NB4 (cell line): ENCODE measurements around the gene ACOX3.

ENCODE experiments used
- DNase-seq: peaks from one replicate; pipeline ENCODE4 v3.0.0; 2010; ENCODE audit warnings: low read depth
- H3K4me3 ChIP-seq: one replicate; pipeline ENCODE4 v1.5.1; 2011; ENCODE audit warnings: mild to moderate bottlenecking, low read depth, low read length, moderate library complexity
- MYC ChIP-seq: IDR thresholded peaks from 2 replicates; pipeline ENCODE4 v1.6.1; 2011; ENCODE audit warnings: low read depth, low read length
- POLR2A ChIP-seq: IDR thresholded peaks from 2 replicates; pipeline ENCODE4 v1.6.1; 2011; ENCODE audit warnings: mild to moderate bottlenecking; ENCODE audit not compliant: insufficient read length; ENCODE audit errors: extremely low read depth
- TF ChIP-seq, protein P1 (sequence below): IDR thresholded peaks from 2 replicates; pipeline ENCODE4 v1.6.1; 2011; ENCODE audit warnings: low read depth, low read length
- TF ChIP-seq, protein P2 (sequence below): IDR thresholded peaks from one replicate; pipeline ENCODE4 v1.5.1; 2012; ENCODE audit warnings: low read depth, low read length

The ACOX3 gene

DNA sequence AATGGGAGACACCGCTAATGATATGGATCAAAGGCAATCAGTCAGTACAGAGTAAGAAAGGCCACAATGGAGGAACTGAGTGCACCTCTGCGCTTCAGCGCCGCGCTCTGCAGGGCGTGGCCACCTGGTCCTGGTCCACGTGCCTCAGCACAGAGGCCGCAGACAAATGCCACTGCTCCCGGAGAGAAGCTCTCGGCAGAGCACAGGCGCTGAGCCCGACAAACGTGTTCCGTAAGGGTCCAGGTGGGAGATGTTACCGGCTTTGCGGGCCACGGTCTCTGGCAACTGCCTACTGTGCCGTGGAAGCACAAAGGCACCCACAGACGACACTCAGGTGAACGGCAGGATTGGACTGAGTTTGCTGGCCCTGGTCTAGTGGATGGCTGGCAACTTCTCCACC is 68.9 kb downstream of the ACOX3 start:
- no peak for DNase-seq
- TF ChIP-seq MYC (no peak), POLR2A (no peak)
- TF ChIP-seq, protein P1, sequence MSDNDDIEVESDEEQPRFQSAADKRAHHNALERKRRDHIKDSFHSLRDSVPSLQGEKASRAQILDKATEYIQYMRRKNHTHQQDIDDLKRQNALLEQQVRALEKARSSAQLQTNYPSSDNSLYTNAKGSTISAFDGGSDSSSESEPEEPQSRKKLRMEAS, result no peak
- TF ChIP-seq, protein P2, sequence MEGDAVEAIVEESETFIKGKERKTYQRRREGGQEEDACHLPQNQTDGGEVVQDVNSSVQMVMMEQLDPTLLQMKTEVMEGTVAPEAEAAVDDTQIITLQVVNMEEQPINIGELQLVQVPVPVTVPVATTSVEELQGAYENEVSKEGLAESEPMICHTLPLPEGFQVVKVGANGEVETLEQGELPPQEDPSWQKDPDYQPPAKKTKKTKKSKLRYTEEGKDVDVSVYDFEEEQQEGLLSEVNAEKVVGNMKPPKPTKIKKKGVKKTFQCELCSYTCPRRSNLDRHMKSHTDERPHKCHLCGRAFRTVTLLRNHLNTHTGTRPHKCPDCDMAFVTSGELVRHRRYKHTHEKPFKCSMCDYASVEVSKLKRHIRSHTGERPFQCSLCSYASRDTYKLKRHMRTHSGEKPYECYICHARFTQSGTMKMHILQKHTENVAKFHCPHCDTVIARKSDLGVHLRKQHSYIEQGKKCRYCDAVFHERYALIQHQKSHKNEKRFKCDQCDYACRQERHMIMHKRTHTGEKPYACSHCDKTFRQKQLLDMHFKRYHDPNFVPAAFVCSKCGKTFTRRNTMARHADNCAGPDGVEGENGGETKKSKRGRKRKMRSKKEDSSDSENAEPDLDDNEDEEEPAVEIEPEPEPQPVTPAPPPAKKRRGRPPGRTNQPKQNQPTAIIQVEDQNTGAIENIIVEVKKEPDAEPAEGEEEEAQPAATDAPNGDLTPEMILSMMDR, result no peak

DNA sequence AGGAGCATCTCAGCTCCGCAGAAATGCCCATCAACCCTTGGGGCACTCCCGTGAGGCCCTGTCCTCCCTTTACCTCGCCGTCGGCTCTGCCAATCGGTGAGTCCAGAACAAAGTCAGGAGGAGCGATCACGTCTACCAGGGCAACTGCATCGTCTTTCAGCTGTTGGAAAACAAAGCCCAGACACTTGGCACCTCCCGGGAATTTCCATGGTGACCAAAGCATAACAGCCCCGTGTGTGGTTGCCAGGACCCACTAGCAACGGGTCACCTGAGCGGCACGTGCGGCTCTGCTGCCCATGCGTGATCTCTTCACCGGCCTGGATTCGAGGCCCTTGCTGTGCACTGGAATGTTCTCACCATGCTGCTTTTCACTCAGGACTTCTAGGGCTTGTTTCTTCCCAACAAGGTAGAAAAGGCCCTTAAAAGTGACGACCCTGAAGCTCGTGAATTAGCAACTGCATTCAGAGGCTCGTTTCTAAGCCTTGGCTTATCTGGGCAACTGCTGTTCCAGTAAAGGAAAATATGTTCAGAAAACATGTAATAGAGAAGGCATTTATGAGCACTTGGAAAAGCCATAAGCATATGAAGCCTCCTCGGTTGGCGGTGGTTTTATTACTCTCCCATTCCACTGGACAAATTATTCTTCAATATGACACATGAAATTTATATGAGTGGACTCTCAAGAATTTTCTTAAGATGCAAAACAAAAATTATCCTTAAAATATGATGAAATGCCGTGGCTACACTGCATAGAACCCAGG is 69.5 kb downstream of the ACOX3 start:
- DNase-seq, result no peak
- no peak overlapping the region for H3K4me3 ChIP-seq
- no peak for TF ChIP-seq MYC
- TF ChIP-seq, protein P1, result no peak
- TF ChIP-seq, protein P2, result no peak
- no peak for TF ChIP-seq POLR2A

More for the DNA sequence above, 68.9 kb downstream of the ACOX3 start:
- H3K4me3 ChIP-seq, result no peak overlapping the region

DNA sequence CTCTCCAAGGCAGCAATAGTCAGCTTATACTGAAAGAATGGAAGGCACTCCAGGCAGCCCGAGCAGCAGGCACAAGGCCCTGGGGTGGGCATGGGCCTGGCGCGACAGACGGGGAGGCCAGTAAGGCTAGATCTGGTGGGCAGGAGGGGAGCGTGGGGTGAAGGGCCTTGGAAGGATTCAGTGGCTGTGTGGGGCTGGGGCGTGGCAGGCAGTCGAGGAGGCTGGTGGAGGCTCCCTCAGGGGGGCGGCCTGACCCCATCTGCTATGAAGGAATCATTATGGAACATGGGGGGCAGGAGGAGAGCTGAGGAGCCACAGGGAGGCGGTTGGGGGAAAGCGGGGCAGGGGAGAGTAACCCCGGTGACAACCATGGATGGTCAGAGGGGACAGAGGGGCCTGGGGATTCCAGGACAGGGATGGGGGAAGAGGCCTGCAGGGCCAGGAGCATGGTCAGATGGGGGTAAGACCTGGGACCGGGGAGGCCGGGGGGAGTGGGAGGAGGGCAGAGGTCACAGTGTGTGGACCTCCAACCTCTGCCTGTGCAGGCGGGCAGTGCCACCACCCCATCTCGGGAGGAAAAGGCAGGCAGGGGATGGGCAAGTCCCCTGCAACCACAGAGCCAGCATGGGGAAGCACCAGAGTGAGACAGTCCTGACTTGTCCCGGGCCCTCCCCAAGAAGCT is 70.3 kb downstream of the ACOX3 start:
- TF ChIP-seq POLR2A, result no peak
- TF ChIP-seq, protein P1, result no peak
- no peak for TF ChIP-seq MYC
- TF ChIP-seq, protein P2, result no peak
- DNase-seq, result no peak
- H3K4me3 ChIP-seq, result no peak overlapping the region

DNA sequence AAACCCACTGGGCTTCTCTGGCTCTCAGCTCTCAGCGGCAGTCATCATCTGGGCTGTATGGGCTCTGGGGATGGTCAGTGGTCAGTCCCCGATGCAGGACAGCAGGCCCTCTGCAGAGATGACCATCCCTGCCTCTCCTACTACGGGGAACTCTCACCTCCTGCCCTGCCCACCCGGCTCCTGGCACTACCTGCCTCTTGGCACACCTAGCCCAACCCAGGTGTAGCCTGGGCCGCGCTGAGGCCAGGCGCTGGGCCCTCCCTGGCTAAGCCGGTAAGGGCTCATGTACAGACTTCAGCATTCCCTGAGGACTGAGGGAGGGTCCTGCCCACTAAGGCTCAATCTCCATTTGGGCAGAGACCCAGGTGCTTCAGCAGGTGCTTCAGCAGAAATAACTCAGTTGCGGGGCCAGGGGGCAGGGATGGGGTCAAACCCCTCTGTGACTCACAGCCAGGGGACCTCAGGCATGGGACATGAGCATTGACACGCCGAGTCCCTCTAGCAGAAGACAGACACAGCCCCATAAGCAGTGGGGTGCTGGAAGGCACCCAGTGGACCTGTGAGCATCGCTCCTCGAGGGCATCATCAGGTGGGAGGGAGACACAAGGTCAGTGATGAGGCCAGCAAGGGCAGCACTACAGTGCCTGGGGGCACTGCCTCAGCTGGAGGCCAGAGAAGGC is 71.0 kb downstream of the ACOX3 start:
- H3K4me3 ChIP-seq, result no peak overlapping the region
- DNase-seq, result no peak
- TF ChIP-seq, protein P2, result no peak
- TF ChIP-seq POLR2A (no peak), MYC (no peak)
- TF ChIP-seq, protein P1, result no peak

DNA sequence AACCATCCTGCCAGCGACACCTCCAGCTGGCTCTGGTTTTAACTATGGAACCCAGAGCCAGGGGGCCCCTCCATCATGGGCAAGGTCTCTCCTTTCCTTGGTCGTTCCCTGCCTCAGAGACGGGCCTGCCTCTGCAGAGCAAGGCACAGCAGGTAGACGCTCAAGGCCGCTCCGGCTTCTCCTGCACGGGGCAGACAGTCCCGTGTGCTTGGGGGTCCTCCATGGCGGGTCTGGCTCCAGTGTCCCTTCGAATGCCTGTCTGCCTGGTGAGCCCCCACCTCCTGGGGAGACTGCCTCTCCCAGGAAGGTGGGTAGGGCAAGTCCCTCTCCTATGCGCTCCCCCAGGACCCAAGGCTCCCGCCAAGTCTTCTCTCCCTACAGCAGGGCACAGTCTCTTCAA is 71.5 kb downstream of the ACOX3 start:
- no peak for DNase-seq
- TF ChIP-seq MYC (no peak), POLR2A (no peak)
- TF ChIP-seq, protein P2, result no peak
- TF ChIP-seq, protein P1, result no peak
- no peak overlapping the region for H3K4me3 ChIP-seq
